ENCODE results near the gene PGS1. TPM values are rescaled to one million over a fixed set of nuclear protein-coding genes. Genes with fewer than 3 reads are reported as not detected.

The PGS1 gene
- total and polyA plus RNA-seq, 10 of the 15 experiments (the other 5 are each of a cell fraction or from before 2014, with no cell fraction given) = 1.3 to 37.6 (median 27.4) TPM

DNA sequence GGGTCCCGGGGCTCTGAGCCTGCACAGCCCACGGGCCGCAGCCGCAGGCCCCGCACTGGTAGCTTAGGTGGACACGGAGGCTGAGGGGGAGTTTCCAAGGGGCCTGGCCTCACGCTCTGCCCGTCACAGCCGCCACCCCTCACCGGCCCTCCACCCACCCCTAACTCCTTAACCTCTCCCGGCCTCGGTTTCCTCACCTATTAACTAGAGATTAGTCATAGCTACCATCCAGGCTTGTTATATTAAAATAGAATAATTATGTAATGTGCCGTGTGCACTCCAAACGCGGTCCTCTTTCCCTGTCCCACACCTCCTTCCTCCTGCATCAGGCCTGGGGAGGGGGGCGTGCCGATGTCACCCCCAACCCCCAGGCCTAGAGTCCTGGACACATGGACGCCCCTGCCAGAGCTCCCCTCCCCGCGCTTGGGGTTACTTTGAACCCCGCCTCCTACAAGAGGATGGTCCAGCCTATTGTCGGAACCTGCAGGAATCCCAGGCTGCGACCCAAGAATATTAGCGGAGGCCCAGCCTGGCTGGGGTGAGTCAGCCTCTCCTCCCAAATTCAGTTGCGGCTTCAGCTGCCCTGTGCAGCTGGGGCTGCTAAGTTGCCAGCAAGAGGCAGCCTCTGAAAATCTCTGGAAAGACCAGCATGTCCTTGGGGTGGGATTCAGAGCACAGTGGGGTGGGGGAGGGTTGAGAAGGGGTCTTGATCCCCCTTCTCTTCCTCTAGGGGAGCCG lies 35.8 kb upstream of the PGS1 start:
- peak; percentile 46 for ATAC-seq
- DNase-seq (ENCODE audit: low read depth, low spot score) = no peak
- no peaks in the 10 kb centered on the region for H3K9me3 ChIP-seq (replicated peaks; ENCODE audit: control insufficient read depth, insufficient read depth, low read length)
- TF ChIP-seq SMAD5 (IDR thresholded peaks at IDR 0.05; ENCODE audit: low read depth) = no peak
- no peak for TF ChIP-seq CHD1 (IDR thresholded peaks at IDR 0.05; ENCODE audit: low read depth, low read length)
- TF ChIP-seq POLR2A (IDR thresholded peaks at IDR 0.05; ENCODE audit: low read depth, low read length) = no peak
- 0 out of 2 replicates have a peak, but pooled peaks have one; percentile 16 for TF ChIP-seq MTA2 (IDR thresholded peaks at IDR 0.05; ENCODE audit: low read depth)
- TF ChIP-seq EZH2 (IDR thresholded peaks at IDR 0.05; ENCODE audit: borderline replicate concordance, control insufficient read depth, low read depth, low read length) = no peak
- no peak for TF ChIP-seq MEF2A (IDR thresholded peaks at IDR 0.05; ENCODE audit: insufficient read depth, low read depth, low read length)
- no peak for TF ChIP-seq IRF4 (IDR thresholded peaks at IDR 0.05; ENCODE audit: low read depth, low read length)
- no peak for TF ChIP-seq ZNF207 (IDR thresholded peaks at IDR 0.05; ENCODE audit: borderline replicate concordance)
- TF ChIP-seq EGR1 (IDR thresholded peaks at IDR 0.05; ENCODE audit: borderline replicate concordance in 1 of 2, low read depth in 2 of 2, low read length in 2 of 2) = 0 out of 3 replicates have a peak, but pooled peaks of 1 of the 2 experiments have one; percentile 13
- no peak for TF ChIP-seq KDM1A (IDR thresholded peaks at IDR 0.05; ENCODE audit: borderline replicate concordance)
- TF ChIP-seq GABPA (IDR thresholded peaks at IDR 0.05; ENCODE audit: low read depth) = no peak
- TF ChIP-seq, protein P1, sequence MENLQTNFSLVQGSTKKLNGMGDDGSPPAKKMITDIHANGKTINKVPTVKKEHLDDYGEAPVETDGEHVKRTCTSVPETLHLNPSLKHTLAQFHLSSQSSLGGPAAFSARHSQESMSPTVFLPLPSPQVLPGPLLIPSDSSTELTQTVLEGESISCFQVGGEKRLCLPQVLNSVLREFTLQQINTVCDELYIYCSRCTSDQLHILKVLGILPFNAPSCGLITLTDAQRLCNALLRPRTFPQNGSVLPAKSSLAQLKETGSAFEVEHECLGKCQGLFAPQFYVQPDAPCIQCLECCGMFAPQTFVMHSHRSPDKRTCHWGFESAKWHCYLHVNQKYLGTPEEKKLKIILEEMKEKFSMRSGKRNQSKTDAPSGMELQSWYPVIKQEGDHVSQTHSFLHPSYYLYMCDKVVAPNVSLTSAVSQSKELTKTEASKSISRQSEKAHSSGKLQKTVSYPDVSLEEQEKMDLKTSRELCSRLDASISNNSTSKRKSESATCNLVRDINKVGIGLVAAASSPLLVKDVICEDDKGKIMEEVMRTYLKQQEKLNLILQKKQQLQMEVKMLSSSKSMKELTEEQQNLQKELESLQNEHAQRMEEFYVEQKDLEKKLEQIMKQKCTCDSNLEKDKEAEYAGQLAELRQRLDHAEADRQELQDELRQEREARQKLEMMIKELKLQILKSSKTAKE (IDR thresholded peaks at IDR 0.05; ENCODE audit: low read depth, poor library complexity, severe bottlenecking) = no peak
- TF ChIP-seq IKZF2 (IDR thresholded peaks at IDR 0.05) = no peak
- TF ChIP-seq RUNX3 (IDR thresholded peaks at IDR 0.05; ENCODE audit: low read length) = peak; percentile 15; the same call in 1 of the 2 replicates
- peak; percentile 18; the same call in 1 of the 2 replicates for TF ChIP-seq DPF2 (IDR thresholded peaks at IDR 0.05)
- TF ChIP-seq RAD21 (IDR thresholded peaks at IDR 0.05; ENCODE audit: insufficient read depth, low read depth, low read length) = no peak
- no peak for TF ChIP-seq TAF1 (IDR thresholded peaks at IDR 0.05; ENCODE audit: borderline replicate concordance, low read depth, low read length)
- TF ChIP-seq CBX5 (IDR thresholded peaks at IDR 0.05; ENCODE audit: low read depth) = no peak
- TF ChIP-seq ZNF24 (IDR thresholded peaks at IDR 0.05) = no peak
- TF ChIP-seq, protein P2, sequence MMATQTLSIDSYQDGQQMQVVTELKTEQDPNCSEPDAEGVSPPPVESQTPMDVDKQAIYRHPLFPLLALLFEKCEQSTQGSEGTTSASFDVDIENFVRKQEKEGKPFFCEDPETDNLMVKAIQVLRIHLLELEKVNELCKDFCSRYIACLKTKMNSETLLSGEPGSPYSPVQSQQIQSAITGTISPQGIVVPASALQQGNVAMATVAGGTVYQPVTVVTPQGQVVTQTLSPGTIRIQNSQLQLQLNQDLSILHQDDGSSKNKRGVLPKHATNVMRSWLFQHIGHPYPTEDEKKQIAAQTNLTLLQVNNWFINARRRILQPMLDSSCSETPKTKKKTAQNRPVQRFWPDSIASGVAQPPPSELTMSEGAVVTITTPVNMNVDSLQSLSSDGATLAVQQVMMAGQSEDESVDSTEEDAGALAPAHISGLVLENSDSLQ (IDR thresholded peaks at IDR 0.05) = no peak
- TF ChIP-seq NR2F1 (conservative IDR thresholded peaks at IDR 0.05) = no peak
- TF ChIP-seq LARP7 (IDR thresholded peaks at IDR 0.05) = 0 out of 2 replicates have a peak, but pooled peaks have one; percentile 1
- no peak overlapping the region for H3K9ac ChIP-seq (ENCODE audit: control insufficient read depth, insufficient read depth, low read length)
- H3K79me2 ChIP-seq (ENCODE audit: control insufficient read depth, insufficient read depth, low read length) = no peaks in the 10 kb centered on the region
- no peak overlapping the region for H3K4me3 ChIP-seq
- CTCF ChIA-PET = interaction anchor here (0.7 to 2.5 kb wide), 4 partner anchors 18 to 39 kb away, joined by 3 to 12 read pairs (median 4); no protein-coding TSS in a partner anchor
- 26% methylated on average over 25 of the region's 26 CpGs for WGBS (ENCODE audit: insufficient coverage, insufficient replicate concordance, low lambda C conversion rate, missing lambda C conversion rate)
- intact Hi-C loops (cut with micrococcal nuclease; ENCODE audit: unreplicated experiment) (no loop called here), in situ Hi-C loops (cut with MboI) (no loop called here)
- no peak overlapping the region for H2AFZ ChIP-seq (ENCODE audit: control insufficient read depth, low read depth, low read length)
- peak overlapping the region; percentile 62 for H3K4me2 ChIP-seq (ENCODE audit: control insufficient read depth, insufficient read depth)
- peaks cover 54% of the 10 kb centered on the region for H3K4me1 ChIP-seq (ENCODE audit: control insufficient read depth, insufficient read depth, low read length)
- no peak overlapping the region for H3K27ac ChIP-seq (ENCODE audit: control insufficient read depth, insufficient read depth)
- no peak for FAIRE-seq
- no peaks in the 10 kb centered on the region for H4K20me1 ChIP-seq (ENCODE audit: control insufficient read depth, insufficient read depth)
- H3K36me3 ChIP-seq (ENCODE audit: control insufficient read depth in 2 of 2, insufficient read depth in 2 of 2, low read length in 1 of 2) = no peaks in the 10 kb centered on the region
- no TSS peak for BruUV-seq (replicated peaks)
- SMC1A ChIA-PET (ENCODE audit: uncharacterized antibody, unreplicated experiment) = interaction anchor here (0.9 to 3.4 kb wide), 3 partner anchors 16 to 28 kb away, joined by 3 to 14 read pairs (median 11); no protein-coding TSS in a partner anchor
- POLR2A ChIA-PET = interaction anchor here (1.2 to 3.1 kb wide), 4 partner anchors 14 to 28 kb away, joined by 4 to 14 read pairs (median 8); no protein-coding TSS in a partner anchor
- H3K27me3 ChIP-seq (replicated peaks in 1 of 2; ENCODE audit: control insufficient read depth in 2 of 2, insufficient read depth in 2 of 2, low read length in 1 of 2) = no peaks in the 10 kb centered on the region
- RAD21 ChIA-PET (ENCODE audit: unreplicated experiment) = interaction anchor here (1.1 to 3.9 kb wide), 3 partner anchors 14 to 26 kb away, joined by 3 to 33 read pairs (median 5); no protein-coding TSS in a partner anchor
